Measurements from ENCODE around the gene ASCC1.

Gene ASCC1

DNA sequence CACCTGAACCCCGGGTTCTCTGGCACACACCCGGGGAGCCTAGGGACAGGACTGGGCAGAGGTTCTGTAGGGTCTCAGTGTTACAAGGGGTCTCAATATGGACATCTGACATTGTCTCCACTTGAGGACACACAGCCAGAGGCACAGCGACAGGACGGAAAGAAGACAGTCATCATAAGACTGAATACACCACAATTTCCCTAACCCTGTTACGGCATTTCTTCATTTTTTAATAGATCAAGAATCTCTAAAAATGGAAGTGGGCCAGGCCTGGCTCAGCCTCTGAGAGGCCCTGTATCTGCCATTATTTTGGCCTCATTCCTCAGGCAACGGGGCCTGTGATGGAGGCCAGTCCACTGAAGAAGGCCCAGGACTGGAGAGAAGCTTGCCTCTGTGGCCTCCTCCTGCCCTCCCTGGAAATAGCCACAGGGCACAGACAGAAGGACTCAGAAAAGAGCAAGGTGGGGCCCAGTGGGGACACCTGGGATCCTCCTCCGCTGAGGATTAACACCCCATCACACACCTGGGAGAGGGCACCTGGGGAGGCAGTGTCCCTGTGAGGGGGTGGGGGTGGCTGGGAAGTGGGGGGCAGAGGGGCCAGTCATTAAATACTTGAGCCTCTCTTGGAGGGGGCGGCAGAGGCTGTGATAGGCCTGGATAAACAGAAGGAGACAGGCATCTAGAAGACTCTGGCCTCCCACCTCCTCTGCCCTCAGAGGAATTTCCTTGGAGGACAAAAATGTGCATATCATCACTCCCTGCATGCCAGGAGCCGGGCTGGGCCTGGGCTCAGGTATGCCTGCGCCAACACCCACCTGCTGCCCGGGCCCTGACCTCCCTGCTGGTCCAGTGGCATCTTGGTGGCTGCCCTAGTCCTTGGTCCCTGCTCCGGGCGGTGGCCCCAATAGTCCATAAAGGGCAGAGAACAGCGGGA, 135.8 kb downstream of the ASCC1 start:
- no peak for DNase-seq

GRCh38 chr10:72079356-72079755, 136.7 kb downstream of the ASCC1 start:
- DNase-seq, result peak; percentile 74

- no peak for DNase-seq
Observed at GRCh38 chr10:72077275-72077990, 138.6 kb downstream of the ASCC1 start.

DNA sequence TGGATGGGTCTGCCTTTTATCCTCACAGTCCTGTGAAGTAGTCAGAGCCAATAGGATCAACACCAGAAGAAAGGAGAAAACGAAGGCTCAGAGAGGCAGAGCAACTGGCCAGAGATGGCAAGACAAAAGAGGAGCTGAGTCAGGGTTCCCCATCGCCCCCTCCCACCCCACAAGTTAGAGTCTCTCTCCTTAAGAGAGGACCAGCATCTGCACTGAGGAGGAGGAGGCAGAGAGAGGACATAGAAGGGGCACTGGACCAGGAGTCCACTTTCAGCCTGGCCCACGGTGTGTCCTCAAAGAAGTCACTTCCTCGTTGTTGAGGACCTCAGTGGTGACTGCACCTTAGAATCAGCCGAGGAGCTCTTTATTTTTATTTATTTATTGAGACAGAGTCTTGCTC, 139.3 kb downstream of the ASCC1 start:
- DNase-seq, result no peak

- no peak for DNase-seq
Observed at GRCh38 chr10:72075376-72076115, 140.5 kb downstream of the ASCC1 start.

DNA sequence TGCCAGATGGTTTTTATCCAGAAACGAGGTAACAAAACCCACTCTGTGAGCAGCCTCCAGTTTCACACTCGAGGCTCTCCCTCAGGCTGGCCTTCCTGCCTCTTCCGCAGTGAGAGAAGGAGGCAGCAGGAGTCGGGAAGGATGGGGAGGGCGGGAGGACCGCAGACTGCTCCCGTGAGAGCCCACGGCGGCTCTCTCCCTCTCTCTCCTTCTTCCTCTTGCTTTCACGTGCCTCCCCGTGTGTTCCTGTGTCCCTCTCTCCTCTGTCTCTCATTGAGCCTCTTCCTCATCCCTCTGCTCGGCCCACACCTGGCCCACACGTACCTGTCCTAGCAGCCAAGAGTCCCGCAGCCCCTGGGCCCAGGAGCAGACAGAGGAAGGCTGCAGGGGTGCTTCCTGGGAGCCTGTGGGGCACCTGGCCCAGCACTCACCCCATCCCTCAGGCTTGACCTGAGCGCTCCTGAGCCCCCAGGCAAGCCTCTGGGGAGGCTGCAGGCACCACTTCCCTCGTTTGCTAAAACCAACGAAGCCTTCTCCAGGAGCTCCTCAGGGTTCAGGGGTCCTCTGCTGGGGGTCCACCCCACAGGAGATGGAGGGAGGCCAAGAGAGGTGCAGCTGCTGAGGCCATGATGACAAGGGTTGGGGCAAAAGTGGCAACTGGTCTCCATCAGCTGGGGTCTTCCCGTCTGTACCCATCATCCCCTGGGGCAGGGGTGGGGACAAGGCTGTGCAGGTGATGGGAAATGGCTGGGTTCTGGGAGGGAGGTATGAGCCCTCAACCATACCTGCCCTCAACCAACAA, 141.3 kb downstream of the ASCC1 start:
- no peak for DNase-seq

DNA sequence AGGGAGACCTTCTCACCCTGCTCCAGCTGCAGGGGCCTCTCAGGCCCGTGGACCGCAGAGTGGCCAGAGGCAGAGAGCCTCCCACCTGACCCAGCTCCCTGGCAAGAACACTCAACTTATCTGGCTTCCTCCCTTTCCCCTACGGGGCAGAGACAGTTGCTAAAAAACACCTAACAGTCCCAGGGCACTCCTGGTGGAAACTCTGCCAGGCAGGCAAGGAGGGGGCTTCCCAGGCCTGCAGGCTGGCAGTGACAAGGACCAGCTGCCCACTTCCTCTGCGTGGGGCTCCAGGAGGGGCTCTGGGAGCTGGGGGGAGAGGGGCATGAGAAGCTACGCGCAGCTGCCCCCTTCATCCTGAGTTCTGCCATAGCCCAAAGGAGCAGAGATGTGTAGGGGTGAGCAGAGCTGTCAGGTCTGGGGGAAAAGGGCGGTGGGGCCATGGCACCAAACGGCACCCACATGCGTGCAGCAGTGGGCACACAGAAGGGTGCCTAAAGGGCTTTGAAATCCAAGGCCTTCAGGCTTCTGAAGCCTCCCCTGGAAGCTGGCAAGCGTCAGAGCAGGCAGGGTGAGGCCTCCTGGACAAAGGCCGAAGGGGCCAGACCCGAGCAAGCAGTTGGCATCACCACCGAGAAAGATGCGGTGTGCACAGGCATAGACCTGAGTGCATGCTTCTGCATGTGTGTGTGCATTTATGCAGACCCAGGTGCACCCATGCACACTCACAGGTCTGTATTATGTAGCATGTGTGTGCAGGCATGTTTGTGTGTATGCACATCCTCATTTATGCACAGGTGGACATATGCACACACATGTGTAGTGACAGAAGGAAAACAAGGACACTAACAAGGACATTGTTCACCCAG, 142.1 kb downstream of the ASCC1 start:
- no peak for DNase-seq

DNA sequence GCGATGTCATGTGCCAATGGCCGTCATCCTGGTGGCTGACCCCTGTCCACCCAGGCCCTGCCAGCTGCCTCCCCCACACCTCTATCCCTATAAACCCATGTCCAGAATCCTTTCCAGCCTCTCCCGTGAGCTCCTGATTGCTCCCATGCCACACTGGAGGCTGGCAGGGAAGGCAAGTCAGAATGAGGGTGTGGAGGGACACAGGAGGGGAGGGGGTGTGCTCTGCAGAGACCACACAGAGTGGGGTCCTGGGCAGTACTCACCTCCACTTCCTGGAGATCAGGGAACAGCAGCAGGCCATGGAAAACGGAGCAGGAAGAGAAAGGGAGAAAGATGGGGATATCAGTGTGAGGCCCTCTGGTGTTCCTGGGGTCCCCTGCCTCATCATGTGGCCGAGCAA, 143.4 kb downstream of the ASCC1 start:
- DNase-seq, result no peak

GRCh38 chr10:72072046-72072445, 144.0 kb downstream of the ASCC1 start:
- no peak for DNase-seq

- peak; percentile 36 for DNase-seq
Observed at GRCh38 chr10:72069751-72070526, 146.1 kb downstream of the ASCC1 start.

GRCh38 chr10:72068901-72069446, 147.1 kb downstream of the ASCC1 start:
- DNase-seq, result no peak

- no peak for DNase-seq
Observed at GRCh38 chr10:72068126-72068765, 147.8 kb downstream of the ASCC1 start.

GRCh38 chr10:72067463-72068125, 148.5 kb downstream of the ASCC1 start:
- DNase-seq, result no peak

GRCh38 chr10:72066318-72067284, 149.5 kb downstream of the ASCC1 start:
- DNase-seq, result no peak

- no peak for DNase-seq
Observed at GRCh38 chr10:72065439-72066025, 150.5 kb downstream of the ASCC1 start.

- DNase-seq, result no peak
Observed at GRCh38 chr10:72063703-72064391, 152.2 kb downstream of the ASCC1 start.
